HepG2 (cell line): Measurements from ENCODE around the gene IQCN. TPM values are rescaled to one million over a fixed set of nuclear protein-coding genes. Genes with fewer than 3 reads are reported as not detected.

Experiments
- MED1 ChIP-seq: sonication (generic); formaldehyde crosslinking; IDR thresholded peaks from 2 replicates; pipeline ENCODE4 v1.4.0; 2020; ENCODE audit warnings: missing genetic modification reagents
- MEIS1 ChIP-seq: sonication (generic); formaldehyde crosslinking; IDR thresholded peaks from 2 replicates; pipeline ENCODE4 v1.9.0; 2021; ENCODE audit warnings: mild to moderate bottlenecking, missing genetic modification reagents, moderate library complexity, borderline replicate concordance
- NCOA1 ChIP-seq: sonication (generic); formaldehyde crosslinking; IDR thresholded peaks from 2 replicates; pipeline ENCODE4 v1.9.0; 2021; ENCODE audit warnings: missing genetic modification reagents
- POLR2AphosphoS2 ChIP-seq: IDR thresholded peaks from 2 replicates; pipeline ENCODE4 v1.6.1; 2011; ENCODE audit warnings: low read depth, low read length, improper control_type of control experiment
- SALL1 ChIP-seq: sonication (generic); formaldehyde crosslinking; IDR thresholded peaks from 2 replicates; pipeline ENCODE4 v1.8.0; 2022; ENCODE audit warnings: mild to moderate bottlenecking, missing genetic modification reagents
- ZBTB7A ChIP-seq: sonication (generic); formaldehyde crosslinking; IDR thresholded peaks from 2 replicates; pipeline ENCODE4 v1.8.0; 2022; ENCODE audit warnings: mild to moderate bottlenecking, missing genetic modification reagents
- ZMYM2 ChIP-seq: sonication (generic); formaldehyde crosslinking; IDR thresholded peaks from 2 replicates; pipeline ENCODE4 v1.8.0; 2022; ENCODE audit warnings: mild to moderate bottlenecking, missing genetic modification reagents
- ZMYM3 ChIP-seq: sonication (generic); formaldehyde crosslinking; IDR thresholded peaks from 2 replicates; pipeline ENCODE4 v1.5.1; 2020; ENCODE audit warnings: mild to moderate bottlenecking, missing genetic modification reagents
- ZNF225 ChIP-seq: sonication (generic); formaldehyde crosslinking; IDR thresholded peaks from 2 replicates; pipeline ENCODE4 v1.4.0; 2020; ENCODE audit warnings: mild to moderate bottlenecking, missing genetic modification reagents
- ZNF230 ChIP-seq: sonication (generic); formaldehyde crosslinking; IDR thresholded peaks from 2 replicates; pipeline ENCODE4 v1.4.0; 2020; ENCODE audit warnings: mild to moderate bottlenecking, missing genetic modification reagents
- ZNF460 ChIP-seq: sonication (generic); formaldehyde crosslinking; IDR thresholded peaks from 2 replicates; pipeline ENCODE4 v1.5.1; 2020; ENCODE audit warnings: missing genetic modification reagents, mild to moderate bottlenecking, borderline replicate concordance
- ZNF772 ChIP-seq: sonication (generic); formaldehyde crosslinking; IDR thresholded peaks from 2 replicates; pipeline ENCODE4 v1.5.0; 2020; ENCODE audit warnings: mild to moderate bottlenecking, missing genetic modification reagents
- ZNF777 ChIP-seq: sonication (generic); formaldehyde crosslinking; IDR thresholded peaks from 2 replicates; pipeline ENCODE4 v1.4.0; 2020; ENCODE audit warnings: missing genetic modification reagents
- ZNF792 ChIP-seq: IDR thresholded peaks from 2 replicates; pipeline ENCODE4 v1.6.1; 2016
- ZSCAN20 ChIP-seq: sonication (generic); formaldehyde crosslinking; IDR thresholded peaks from 2 replicates; pipeline ENCODE4 v1.4.0; 2020; ENCODE audit warnings: missing genetic modification reagents, mild to moderate bottlenecking, borderline replicate concordance
- polyA plus RNA-seq, 8 experiments: library from polyadenylated mRNA; depleted of rRNA in 3 of 8; stranded (reverse) in 7 of 8; unstranded in 1 of 8; fragments of >200 nt; fragmentation: Illumina TruSeq in 4 of 8; extraction: Trizol in 4 of 8; gene quantifications; 2 replicates each; pipeline versions ENCODE4 v1.2.1 to v1.2.3, GENCODE V29; 2011 to 2016; ENCODE audit warnings: low read depth in 4 of 8, missing spikeins in 1 of 8, mixed read lengths in 1 of 8; ENCODE audit not compliant: insufficient read depth in 1 of 8
- total RNA-seq, 5 experiments: library from RNA; depleted of rRNA; stranded (reverse); fragments of >200 nt; fragmentation: Illumina TruSeq; extraction: Trizol; gene quantifications; 2 replicates each; pipeline ENCODE4 v1.2.3, GENCODE V29; 2016; ENCODE audit warnings: low read depth in 1 of 5
- TF ChIP-seq, protein P1 (sequence below): sonication (generic); IDR thresholded peaks from 2 replicates; pipeline ENCODE4 v1.6.1; 2016; ENCODE audit warnings: low read depth, borderline replicate concordance
- TF ChIP-seq, protein P2 (sequence below): sonication (generic); formaldehyde crosslinking; IDR thresholded peaks from 2 replicates; pipeline ENCODE4 v1.4.0; 2020; ENCODE audit warnings: mild to moderate bottlenecking, missing genetic modification reagents
- TF ChIP-seq, protein P3 (sequence below): sonication (generic); formaldehyde crosslinking; IDR thresholded peaks from 2 replicates; pipeline ENCODE4 v1.4.0; 2020; ENCODE audit warnings: mild to moderate bottlenecking, missing genetic modification reagents
- TF ChIP-seq, protein P4 (sequence below): IDR thresholded peaks from 2 replicates; pipeline ENCODE4 v1.6.1; 2016; ENCODE audit warnings: mild to moderate bottlenecking
- TF ChIP-seq, protein P5 (sequence below): sonication (generic); formaldehyde crosslinking; IDR thresholded peaks from 2 replicates; pipeline ENCODE4 v1.4.0; 2020; ENCODE audit warnings: missing genetic modification reagents, borderline replicate concordance
- TF ChIP-seq, protein P6 (sequence below): sonication (generic); formaldehyde crosslinking; IDR thresholded peaks from 2 replicates; pipeline ENCODE4 v1.8.0; 2022; ENCODE audit warnings: mild to moderate bottlenecking, missing genetic modification reagents, borderline replicate concordance
- TF ChIP-seq, protein P7 (sequence below): sonication (generic); formaldehyde crosslinking; IDR thresholded peaks from 2 replicates; pipeline ENCODE4 v1.5.0; 2020; ENCODE audit warnings: missing genetic modification reagents

IQCN gene
- total and polyA plus RNA-seq, 2 of the 13 experiments (the other 11 are each of a cell fraction or from before 2014, with no cell fraction given) = 0.04 to 0.18 TPM

DNA sequence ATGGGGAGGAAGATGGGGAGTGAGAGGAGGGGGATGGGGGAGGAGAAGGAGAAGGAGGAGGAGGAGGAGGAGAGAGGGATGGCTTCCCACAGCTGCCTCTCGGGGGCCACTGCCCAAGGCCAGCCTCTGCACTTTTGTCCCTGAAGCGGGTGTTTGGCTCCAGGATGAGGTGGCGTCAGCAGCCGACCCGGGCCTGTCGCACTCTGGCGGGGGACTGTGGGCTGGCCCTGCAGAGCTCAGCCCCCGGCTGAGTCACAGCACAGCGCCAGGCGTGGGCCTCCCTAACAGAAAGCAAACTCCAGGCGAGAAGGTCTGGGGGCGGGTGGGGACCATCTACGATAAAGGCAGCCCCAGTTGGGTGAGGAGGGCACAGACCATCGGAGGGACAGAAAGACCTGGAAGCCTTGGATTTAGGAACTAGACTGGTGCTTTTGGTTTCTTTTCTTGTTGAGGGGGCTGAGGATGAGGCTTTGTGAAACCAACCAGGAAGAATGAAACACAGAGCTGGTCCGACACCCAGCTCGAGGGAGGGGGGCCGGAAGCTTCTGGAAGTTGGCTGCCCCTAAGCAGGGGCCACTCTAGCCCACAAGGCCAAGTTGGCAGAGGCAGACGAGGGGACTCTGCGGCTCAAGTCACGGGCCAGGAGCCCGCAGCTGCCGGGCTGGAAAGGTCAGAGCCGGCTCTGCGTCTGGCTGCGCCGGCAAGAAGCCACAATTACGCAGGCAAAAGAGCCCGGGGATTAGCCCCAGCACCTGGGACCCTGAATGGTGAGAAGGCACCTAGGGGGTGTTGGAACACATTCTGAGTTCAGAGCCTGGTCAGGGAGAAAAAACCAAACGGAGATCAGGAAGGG, 30.4 kb upstream of the IQCN start (continued):
- TF ChIP-seq, protein P1, sequence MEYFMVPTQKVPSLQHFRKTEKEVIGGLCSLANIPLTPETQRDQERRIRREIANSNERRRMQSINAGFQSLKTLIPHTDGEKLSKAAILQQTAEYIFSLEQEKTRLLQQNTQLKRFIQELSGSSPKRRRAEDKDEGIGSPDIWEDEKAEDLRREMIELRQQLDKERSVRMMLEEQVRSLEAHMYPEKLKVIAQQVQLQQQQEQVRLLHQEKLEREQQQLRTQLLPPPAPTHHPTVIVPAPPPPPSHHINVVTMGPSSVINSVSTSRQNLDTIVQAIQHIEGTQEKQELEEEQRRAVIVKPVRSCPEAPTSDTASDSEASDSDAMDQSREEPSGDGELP = peak; percentile 51; the same call in 1 of the 2 replicates
- TF ChIP-seq, protein P2, sequence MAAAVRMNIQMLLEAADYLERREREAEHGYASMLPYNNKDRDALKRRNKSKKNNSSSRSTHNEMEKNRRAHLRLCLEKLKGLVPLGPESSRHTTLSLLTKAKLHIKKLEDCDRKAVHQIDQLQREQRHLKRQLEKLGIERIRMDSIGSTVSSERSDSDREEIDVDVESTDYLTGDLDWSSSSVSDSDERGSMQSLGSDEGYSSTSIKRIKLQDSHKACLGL (CRISPR knock-in tag) = peak; percentile 54
- TF ChIP-seq MED1 (peak; percentile 74), POLR2AphosphoS2 (no peak), ZSCAN20 (CRISPR knock-in tag) (no peak), ZMYM3 (CRISPR knock-in tag) (peak; percentile 91), ZNF460 (CRISPR knock-in tag) (peak; percentile 27; the same call in 1 of the 2 replicates), ZBTB7A (CRISPR knock-in tag) (0 out of 2 replicates have a peak, but pooled peaks have one; percentile 70), ZNF772 (CRISPR knock-in tag) (peak; percentile 60; the same call in 1 of the 2 replicates), MEIS1 (peak; percentile 64; the same call in 1 of the 2 replicates), ZNF225 (CRISPR knock-in tag) (no peak), ZNF777 (CRISPR knock-in tag) (no peak), ZNF792 (CRISPR knock-in tag) (peak; percentile 74), ZMYM2 (no peak), NCOA1 (CRISPR knock-in tag) (no peak), SALL1 (peak; percentile 80), ZNF230 (CRISPR knock-in tag) (no peak)
- TF ChIP-seq, protein P3, sequence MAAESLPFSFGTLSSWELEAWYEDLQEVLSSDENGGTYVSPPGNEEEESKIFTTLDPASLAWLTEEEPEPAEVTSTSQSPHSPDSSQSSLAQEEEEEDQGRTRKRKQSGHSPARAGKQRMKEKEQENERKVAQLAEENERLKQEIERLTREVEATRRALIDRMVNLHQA = no peak
- TF ChIP-seq, protein P4, sequence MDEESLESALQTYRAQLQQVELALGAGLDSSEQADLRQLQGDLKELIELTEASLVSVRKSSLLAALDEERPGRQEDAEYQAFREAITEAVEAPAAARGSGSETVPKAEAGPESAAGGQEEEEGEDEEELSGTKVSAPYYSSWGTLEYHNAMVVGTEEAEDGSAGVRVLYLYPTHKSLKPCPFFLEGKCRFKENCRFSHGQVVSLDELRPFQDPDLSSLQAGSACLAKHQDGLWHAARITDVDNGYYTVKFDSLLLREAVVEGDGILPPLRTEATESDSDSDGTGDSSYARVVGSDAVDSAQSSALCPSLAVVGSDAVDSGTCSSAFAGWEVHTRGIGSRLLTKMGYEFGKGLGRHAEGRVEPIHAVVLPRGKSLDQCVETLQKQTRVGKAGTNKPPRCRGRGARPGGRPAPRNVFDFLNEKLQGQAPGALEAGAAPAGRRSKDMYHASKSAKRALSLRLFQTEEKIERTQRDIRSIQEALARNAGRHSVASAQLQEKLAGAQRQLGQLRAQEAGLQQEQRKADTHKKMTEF = peak; percentile 74
- TF ChIP-seq, protein P5, sequence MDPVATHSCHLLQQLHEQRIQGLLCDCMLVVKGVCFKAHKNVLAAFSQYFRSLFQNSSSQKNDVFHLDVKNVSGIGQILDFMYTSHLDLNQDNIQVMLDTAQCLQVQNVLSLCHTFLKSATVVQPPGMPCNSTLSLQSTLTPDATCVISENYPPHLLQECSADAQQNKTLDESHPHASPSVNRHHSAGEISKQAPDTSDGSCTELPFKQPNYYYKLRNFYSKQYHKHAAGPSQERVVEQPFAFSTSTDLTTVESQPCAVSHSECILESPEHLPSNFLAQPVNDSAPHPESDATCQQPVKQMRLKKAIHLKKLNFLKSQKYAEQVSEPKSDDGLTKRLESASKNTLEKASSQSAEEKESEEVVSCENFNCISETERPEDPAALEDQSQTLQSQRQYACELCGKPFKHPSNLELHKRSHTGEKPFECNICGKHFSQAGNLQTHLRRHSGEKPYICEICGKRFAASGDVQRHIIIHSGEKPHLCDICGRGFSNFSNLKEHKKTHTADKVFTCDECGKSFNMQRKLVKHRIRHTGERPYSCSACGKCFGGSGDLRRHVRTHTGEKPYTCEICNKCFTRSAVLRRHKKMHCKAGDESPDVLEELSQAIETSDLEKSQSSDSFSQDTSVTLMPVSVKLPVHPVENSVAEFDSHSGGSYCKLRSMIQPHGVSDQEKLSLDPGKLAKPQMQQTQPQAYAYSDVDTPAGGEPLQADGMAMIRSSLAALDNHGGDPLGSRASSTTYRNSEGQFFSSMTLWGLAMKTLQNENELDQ (CRISPR knock-in tag) = no peak
- TF ChIP-seq, protein P6, sequence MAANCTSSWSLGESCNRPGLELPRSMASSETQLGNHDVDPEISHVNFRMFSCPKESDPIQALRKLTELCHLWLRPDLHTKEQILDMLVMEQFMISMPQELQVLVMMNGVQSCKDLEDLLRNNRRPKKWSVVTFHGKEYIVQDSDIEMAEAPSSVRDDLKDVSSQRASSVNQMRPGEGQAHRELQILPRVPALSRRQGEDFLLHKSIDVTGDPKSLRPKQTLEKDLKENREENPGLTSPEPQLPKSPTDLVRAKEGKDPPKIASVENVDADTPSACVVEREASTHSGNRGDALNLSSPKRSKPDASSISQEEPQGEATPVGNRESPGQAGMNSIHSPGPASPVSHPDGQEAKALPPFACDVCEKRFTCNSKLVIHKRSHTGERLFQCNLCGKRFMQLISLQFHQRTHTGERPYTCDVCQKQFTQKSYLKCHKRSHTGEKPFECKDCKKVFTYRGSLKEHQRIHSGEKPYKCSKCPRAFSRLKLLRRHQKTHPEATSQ (CRISPR knock-in tag) = no peak; the same call in 1 of the 2 replicates
- TF ChIP-seq, protein P7, sequence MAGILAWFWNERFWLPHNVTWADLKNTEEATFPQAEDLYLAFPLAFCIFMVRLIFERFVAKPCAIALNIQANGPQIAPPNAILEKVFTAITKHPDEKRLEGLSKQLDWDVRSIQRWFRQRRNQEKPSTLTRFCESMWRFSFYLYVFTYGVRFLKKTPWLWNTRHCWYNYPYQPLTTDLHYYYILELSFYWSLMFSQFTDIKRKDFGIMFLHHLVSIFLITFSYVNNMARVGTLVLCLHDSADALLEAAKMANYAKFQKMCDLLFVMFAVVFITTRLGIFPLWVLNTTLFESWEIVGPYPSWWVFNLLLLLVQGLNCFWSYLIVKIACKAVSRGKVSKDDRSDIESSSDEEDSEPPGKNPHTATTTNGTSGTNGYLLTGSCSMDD (CRISPR knock-in tag) = no peak
